Prostate gland (tissue), 2 donors: Measurements from ENCODE around the gene ERP27.

Experiments used
- CTCF ChIP-seq, 4 experiments: fragments of 200-600 bp in 2 of 4; fragments of 450-650 bp in 2 of 4; sonication (generic) in 2 of 4; IDR thresholded peaks; 1 replicate in 3 of 4; 2 replicates in 1 of 4; pipeline ENCODE4 v1.5.1; 2016 to 2019; ENCODE audit warnings: antibody characterized with exemption in 4 of 4, mild to moderate bottlenecking in 2 of 4, moderate library complexity in 2 of 4
- POLR2A ChIP-seq: fragments of 450-650 bp; IDR thresholded peaks from one replicate; pipeline ENCODE4 v1.6.1; 2016; ENCODE audit warnings: antibody characterized with exemption, mild to moderate bottlenecking

- TF ChIP-seq CTCF (IDR thresholded peaks at IDR 0.05) (no peak), POLR2A (no peak)
These were observed 36.3 kb upstream of the ERP27 start for GRCh38 chr12:14974633-14975032.
